ENCODE data around the gene PPP1R18. TPM values are rescaled to one million over a fixed set of nuclear protein-coding genes. Genes with fewer than 3 reads are reported as not detected.
A peak's percentile ranks its signal among the peaks of the same experiment; 100 is the strongest.

Gene PPP1R18
- total and polyA plus RNA-seq, 9 of the 15 experiments (the other 6 are each of a cell fraction or from before 2014, with no cell fraction given), result 12.0 to 99.2 (median 42.6) TPM

GRCh38 chr6:30682143-30683117 is 4.0 kb downstream of the PPP1R18 start (continued):
- no peak for TF ChIP-seq TSHZ1 (CRISPR knock-in tag; IDR thresholded peaks at IDR 0.05)
- TF ChIP-seq HEY1 (CRISPR knock-in tag; IDR thresholded peaks at IDR 0.05; ENCODE audit: borderline replicate concordance), result no peak
- 0 out of 2 replicates have a peak, but pooled peaks have one; percentile 25 for TF ChIP-seq HMG20B (CRISPR knock-in tag; IDR thresholded peaks at IDR 0.05)
- no peak for TF ChIP-seq ELK1 (CRISPR knock-in tag; IDR thresholded peaks at IDR 0.05)
- TF ChIP-seq HDAC6 (IDR thresholded peaks at IDR 0.05; ENCODE audit: low read depth, low read length), result no peak
- TF ChIP-seq DMBX1 (CRISPR knock-in tag; IDR thresholded peaks at IDR 0.05; ENCODE audit: borderline replicate concordance), result peak; percentile 6; the same call in 1 of the 2 replicates
- TF ChIP-seq C11orf30 (IDR thresholded peaks at IDR 0.05; ENCODE audit: low read depth), result no peak
- peak; percentile 95 for TF ChIP-seq ELF1 (tag; IDR thresholded peaks at IDR 0.05)
- TF ChIP-seq ZNF512 (tag; IDR thresholded peaks at IDR 0.05), result no peak
- no peak for TF ChIP-seq ZNF780A (CRISPR knock-in tag; IDR thresholded peaks at IDR 0.05)
- no peak for TF ChIP-seq GATAD2B (IDR thresholded peaks at IDR 0.05; ENCODE audit: borderline replicate concordance)
- TF ChIP-seq SMARCB1 (IDR thresholded peaks at IDR 0.05; ENCODE audit: insufficient read length, low read depth), result no peak
- TF ChIP-seq IFI16 (CRISPR knock-in tag; IDR thresholded peaks at IDR 0.05), result no peak
- no peak for TF ChIP-seq ZNF324 (CRISPR knock-in tag; IDR thresholded peaks at IDR 0.05)
- no peak for TF ChIP-seq ATF6 (CRISPR knock-in tag; IDR thresholded peaks at IDR 0.05)
- no peak for TF ChIP-seq ELF4 (CRISPR knock-in tag; IDR thresholded peaks at IDR 0.05)
